ENCODE measurements around the gene CDC27.

Gene CDC27

GRCh38 chr17:47208744-47209488 lies 19.8 kb upstream of the CDC27 start, which contains the start of gene MYL4:
Gene MYL4, plus strand, starts transcription at chr17:47209348. Its CDS starts 75 bp downstream, at chr17:47209423.
- TF ChIP-seq SPI1 (IDR thresholded peaks at IDR 0.05; ENCODE audit: borderline replicate concordance, low read depth) (no peak), CTCF (IDR thresholded peaks at IDR 0.05; ENCODE audit: insufficient read depth, low read length) (no peak), REST (IDR thresholded peaks at IDR 0.05; ENCODE audit: insufficient replicate concordance, low read depth) (no peak), GABPA (IDR thresholded peaks at IDR 0.05; ENCODE audit: low read depth) (no peak), POLR2AphosphoS5 (IDR thresholded peaks at IDR 0.05; ENCODE audit: low read depth) (no peak)
- no peak within 1 kb of the TSS for H3K4me3 ChIP-seq (replicated peaks; ENCODE audit: insufficient read depth, low read length)
- no peaks in the 10 kb centered on the region for H3K27me3 ChIP-seq (ENCODE audit: insufficient read depth, poor library complexity, severe bottlenecking)
- no peak within 1 kb of the TSS for H3K27ac ChIP-seq (replicated peaks)
- DNase-seq (ENCODE audit: low read depth in 1 of 2, low spot score in 1 of 2) = no peak

DNA sequence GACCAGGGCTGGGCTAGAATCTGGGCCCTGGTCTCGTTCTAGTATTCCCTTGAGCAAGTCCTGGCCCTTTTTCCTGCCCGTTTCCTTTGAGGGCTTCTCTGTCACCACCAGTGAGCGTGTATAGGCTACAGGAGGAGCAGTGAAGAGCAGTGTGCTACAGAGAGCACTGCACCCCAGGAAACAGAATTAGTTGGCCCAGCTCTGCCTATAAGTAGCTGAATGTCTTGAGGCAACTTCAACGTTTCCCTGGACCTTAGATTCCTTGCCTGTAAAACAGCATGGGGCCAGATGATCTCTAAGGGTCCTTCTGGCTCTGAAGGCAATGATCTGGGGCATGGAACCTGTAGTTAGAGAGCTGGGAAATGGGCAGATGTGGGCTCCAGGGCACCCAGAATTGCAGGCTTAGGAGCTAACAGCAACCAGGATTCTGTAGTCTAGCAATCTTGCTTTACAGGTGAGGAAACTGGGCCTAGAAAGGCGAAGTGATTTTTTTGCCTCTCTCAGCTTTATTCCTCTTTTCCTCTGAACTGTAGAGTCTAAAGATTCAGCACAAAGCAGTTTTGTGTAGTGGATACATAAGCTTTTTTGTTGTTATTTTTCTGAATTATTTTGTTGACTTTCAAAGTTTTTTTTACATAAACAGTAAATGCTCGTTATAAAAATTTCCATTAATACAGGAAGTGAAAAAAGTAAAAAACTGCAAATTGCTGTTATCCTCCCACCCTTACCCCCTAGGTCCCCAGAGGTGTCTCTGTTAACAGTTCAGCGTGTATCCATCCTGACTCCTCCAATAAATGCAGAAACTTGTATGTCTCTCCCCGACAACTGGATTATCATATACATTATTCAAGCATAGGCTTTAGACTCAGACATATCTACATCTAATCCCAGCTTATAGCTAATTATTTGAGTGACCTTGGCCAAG lies 18.3 kb upstream of the CDC27 start:
- DNase-seq (ENCODE audit: low read depth in 1 of 2, low spot score in 1 of 2) = no peak
- Histone ChIP-seq H3K4me3 (replicated peaks; ENCODE audit: insufficient read depth, low read length) (no peak overlapping the region), H3K27ac (replicated peaks) (no peak overlapping the region), H3K27me3 (ENCODE audit: insufficient read depth, poor library complexity, severe bottlenecking) (no peaks in the 10 kb centered on the region)
- TF ChIP-seq REST (IDR thresholded peaks at IDR 0.05; ENCODE audit: insufficient replicate concordance, low read depth) = no peak
- no peak for TF ChIP-seq GABPA (IDR thresholded peaks at IDR 0.05; ENCODE audit: low read depth)
- no peak for TF ChIP-seq POLR2AphosphoS5 (IDR thresholded peaks at IDR 0.05; ENCODE audit: low read depth)
- TF ChIP-seq SPI1 (IDR thresholded peaks at IDR 0.05; ENCODE audit: borderline replicate concordance, low read depth) = no peak
- no peak for TF ChIP-seq CTCF (IDR thresholded peaks at IDR 0.05; ENCODE audit: insufficient read depth, low read length)

DNA sequence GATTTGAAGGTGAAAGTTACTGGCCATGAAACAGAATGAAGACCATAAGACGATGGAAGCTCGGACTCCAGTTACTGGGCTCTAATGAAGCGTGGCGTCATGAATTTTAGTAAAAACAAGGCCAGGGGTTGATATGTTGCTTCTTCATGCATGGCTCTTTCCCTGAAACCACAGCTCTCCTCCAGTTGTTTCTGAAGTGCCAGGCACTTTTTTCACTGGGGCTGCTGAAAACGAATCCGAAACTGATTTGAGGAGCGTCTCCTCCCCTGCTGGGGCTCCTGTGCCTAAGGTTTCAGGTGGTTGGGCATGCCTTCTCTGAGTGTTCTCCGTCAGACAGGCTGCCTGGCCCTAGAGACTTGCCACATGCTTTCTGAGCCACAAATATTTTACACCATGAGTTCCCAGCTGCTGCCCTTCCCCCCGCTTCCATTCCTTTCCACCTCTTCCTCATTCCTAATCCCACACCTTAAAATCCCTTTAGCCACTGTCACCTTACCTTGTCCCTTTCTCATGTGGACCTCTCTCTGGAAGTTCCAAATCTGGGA lies 16.4 kb upstream of the CDC27 start:
- Histone ChIP-seq H3K27me3 (ENCODE audit: insufficient read depth, poor library complexity, severe bottlenecking) (no peaks in the 10 kb centered on the region), H3K27ac (replicated peaks) (no peak overlapping the region), H3K4me3 (replicated peaks; ENCODE audit: insufficient read depth, low read length) (no peak overlapping the region)
- DNase-seq (ENCODE audit: low read depth in 1 of 2, low spot score in 1 of 2) = no peak
- TF ChIP-seq POLR2AphosphoS5 (IDR thresholded peaks at IDR 0.05; ENCODE audit: low read depth) = no peak
- TF ChIP-seq GABPA (IDR thresholded peaks at IDR 0.05; ENCODE audit: low read depth) = no peak
- no peak for TF ChIP-seq SPI1 (IDR thresholded peaks at IDR 0.05; ENCODE audit: borderline replicate concordance, low read depth)
- TF ChIP-seq CTCF (IDR thresholded peaks at IDR 0.05; ENCODE audit: insufficient read depth, low read length) = no peak
- TF ChIP-seq REST (IDR thresholded peaks at IDR 0.05; ENCODE audit: insufficient replicate concordance, low read depth) = no peak
